Measurements from ENCODE around the gene BUD23.
"Not testable (repeated sequence)": the region's sequence is repeated elsewhere in the genome, so short reads cannot be mapped to it uniquely, and the experiment has no call there.

BUD23 gene

DNA sequence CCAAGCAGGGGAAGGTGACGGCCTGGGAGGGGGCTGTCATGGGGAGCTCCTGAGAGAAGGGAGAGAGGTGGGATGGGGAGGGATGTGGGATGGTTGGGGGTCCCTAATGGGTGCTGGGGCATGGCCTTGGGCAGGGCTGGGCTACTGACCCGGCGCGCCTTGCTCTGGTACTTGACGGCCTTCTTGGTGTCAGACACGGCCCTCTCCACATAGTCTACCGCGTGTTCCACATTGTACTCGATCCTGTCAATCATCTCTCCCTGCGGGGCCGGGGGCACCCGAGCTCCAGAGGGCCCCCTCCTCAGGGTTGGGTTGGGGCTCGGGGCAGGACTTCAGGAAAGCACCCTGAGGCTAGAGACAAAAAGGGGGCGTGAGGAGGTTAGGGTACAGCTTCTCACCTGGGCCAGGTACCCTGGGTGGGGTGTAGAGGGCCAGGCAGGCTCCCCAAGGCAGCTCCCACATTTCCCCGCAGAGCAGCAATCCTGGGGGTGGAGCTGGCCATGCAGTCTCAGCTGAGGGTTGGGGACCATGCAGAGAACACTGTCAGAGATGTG, 17.3 kb downstream of the BUD23 start:
- DNase-seq (ENCODE audit: low read depth in 2 of 3, low spot score in 1 of 3): no peak

DNA sequence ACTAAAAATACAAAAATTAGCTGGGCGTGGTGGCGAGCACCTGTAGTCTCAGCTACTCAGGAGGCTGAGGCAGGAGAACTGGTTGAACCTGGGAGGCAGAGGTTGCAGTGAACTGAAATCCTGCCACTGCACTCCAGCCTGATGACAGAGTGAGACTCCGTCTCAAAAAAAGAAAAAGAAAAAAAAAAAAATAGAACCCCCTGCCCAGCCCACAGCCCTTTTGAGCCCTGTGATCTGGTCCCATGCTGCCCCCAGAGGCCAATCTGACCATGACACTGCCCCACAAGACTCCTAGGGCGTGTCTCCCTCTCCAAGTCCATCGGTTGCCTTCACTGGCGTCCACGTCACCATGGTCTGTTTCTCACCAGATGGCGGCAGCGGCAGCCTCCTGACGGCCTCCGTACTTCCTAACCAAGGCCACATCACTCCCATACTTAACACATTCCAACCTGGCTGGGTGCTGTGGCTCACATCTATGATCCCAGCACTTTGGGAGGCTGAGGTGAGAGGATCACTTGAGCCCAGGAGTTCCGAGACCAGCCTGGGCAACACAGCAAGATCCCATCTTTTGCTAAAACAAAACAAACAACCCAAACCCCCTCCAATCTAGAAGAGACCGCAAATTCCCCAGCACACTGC, 18.1 kb downstream of the BUD23 start:
- DNase-seq (ENCODE audit: low read depth in 2 of 3, low spot score in 1 of 3): no peak

DNA sequence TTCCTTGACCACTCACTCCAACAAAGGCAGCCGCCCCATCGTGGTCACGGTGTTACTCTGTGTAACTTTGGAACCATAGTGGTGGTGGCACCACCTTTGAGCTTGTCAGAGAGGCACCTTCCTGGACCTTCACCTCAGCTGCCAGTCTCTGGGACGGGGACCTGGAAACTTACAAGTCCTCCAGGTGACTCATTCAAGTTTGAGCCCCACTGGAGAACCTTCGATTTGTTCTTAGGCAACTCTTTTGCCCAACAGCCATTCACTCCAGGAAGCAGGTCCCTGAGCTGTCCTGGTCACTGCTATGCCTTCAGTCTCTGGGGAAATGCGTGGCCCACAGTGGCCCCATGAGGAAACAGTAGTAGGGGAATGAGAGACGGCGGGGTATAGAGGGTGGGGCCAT, 18.8 kb downstream of the BUD23 start:
- no peak for DNase-seq (ENCODE audit: low read depth in 2 of 3, low spot score in 1 of 3)

DNA sequence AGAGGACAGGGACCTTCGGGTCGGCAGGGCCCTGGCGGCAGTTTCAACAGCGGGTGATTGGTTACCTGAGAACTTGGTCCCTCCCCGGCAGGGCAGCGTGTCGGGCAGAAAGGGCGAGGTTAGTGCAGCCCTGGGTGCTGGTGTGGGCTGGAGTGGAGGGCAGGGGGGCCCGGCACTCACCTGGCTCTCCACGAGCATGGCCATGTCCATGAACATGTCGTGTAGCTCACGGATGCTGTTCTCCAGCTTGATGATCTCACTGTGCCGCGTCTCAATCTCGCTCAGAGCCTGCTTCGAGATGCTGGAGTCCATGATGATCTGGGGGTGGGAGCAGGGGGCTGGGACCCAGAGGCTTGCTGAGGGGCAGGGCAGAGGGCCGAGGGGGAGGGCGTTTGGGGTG, 19.3 kb downstream of the BUD23 start:
- DNase-seq (ENCODE audit: low read depth in 2 of 3, low spot score in 1 of 3): no peak

DNA sequence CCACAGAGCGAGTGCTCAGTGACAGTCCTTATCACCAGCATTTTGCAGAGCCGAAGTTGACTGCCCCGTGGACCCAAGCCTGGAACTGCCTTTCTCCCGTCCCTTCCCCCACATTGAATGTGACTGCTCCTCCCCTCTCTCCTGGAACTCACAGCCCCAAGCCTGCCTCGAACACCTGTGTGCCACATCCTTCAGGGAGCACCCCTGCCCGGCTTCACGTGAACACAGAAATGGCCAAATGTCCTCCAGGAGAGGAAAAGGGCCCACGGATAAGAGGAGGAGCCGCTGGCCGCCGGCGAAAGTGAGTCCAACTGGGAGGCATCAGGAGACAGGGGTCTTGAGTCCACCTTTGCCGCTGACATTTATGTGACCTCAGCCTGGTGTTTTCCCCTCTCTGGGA, 19.8 kb downstream of the BUD23 start:
- no peak for DNase-seq (ENCODE audit: low read depth in 2 of 3, low spot score in 1 of 3)

DNA sequence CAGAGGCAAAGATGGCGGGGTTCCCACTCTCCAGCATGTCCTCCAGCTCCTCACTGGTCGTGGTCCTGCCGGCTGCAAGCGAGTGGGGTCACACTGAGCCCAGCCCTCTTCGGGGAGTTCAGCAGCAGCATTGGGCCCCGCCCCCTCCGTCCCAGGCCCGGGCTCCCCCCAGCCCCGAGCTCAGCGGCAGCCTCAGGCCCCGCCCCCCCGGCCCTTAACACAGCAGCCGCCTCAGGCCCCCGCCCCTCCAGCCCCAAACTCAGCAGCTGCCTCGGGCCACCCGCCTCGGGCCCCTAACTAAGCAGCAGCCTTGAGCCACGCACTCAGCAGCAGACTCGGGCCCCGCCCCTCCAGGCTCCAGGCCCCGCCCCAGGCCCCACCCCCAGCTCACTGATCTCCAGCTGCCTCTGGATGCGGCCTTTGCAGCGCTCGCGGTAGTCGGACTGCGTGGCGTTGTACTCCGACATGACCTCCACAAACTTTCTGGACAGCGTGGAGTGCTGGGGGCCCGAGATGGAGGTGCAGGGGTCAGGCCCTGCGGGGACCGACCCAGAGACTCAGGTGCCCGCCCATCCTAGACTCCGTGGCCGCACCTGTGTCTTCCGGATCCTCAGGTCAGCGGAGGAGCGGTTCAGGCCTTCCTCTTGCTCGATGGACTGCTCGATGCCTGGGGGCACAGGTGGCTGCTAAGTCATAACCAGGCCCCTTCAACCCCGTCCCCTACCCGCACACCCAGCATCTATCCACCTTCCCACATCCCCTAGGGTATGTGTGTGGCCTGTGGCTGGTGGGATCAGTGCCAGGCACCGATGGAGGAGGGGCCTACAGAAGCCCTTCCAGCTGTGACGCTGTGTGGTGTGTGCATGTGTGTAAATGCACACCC, 20.6 kb downstream of the BUD23 start:
- DNase-seq (ENCODE audit: low read depth in 2 of 3, low spot score in 1 of 3): no peak

DNA sequence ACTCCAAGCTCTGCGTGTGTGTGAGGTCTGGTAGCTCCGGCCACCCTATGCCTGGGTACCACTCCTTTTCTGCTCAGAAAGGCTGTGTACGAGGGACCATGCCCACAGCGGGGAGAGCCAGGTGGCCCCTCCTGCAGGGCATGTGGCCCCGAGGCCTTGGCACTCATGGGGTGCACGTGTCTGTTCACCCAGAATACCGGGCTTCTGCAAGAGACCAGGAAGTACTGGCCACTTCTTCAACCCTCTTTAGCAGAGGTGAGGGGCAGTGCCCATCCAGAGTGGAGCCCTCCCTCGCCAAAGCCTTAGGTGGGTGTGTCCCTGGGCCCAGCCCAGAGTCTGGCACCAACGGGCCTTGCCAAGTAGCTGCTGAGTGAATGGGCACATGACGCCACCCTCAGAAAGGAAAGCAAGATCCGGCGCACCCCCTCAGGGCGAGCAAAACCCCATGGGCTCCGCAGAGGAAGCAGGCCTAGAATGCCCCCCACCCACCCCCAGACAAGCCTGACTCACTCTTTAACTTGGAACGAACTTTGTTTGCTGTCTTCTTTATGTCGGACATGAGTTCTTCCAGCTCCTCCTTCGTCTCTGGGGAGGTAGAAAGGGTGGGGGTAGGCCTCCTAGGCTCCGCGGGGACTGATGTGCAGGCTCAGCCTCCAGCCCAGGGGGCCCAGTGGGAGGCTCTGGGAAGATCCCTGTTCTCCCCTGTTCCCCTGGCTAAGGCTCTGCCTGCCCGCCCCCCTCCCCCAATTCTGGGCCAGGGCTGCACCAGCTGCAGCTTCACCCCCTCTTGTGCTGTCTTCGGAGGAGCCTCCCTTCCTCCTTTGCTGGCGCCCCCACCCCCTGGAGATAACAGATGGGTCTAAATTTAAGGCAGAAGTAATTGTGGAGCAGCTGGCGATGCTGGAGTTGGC, 21.5 kb downstream of the BUD23 start:
- DNase-seq (ENCODE audit: low read depth in 2 of 3, low spot score in 1 of 3): no peak

DNA sequence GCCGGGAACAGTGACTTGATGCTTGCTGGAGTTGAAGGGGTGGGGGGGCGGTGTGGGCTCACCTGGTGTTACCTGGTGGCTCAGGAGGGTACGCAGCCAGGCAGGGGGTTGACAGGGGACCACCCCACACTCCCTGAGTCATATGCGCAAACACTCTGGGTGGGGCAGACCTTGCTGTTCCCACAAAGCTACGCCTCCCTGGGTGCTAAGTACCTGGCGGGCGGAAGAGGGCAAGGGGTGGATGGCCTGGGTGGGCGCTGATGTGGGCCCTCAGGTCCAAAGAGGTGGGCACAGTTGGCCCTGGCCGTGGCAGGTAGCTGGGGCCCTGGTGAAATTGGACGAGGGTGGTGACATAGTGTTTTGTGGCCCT, 22.1 kb downstream of the BUD23 start:
- DNase-seq (ENCODE audit: low read depth in 2 of 3, low spot score in 1 of 3): no peak

DNA sequence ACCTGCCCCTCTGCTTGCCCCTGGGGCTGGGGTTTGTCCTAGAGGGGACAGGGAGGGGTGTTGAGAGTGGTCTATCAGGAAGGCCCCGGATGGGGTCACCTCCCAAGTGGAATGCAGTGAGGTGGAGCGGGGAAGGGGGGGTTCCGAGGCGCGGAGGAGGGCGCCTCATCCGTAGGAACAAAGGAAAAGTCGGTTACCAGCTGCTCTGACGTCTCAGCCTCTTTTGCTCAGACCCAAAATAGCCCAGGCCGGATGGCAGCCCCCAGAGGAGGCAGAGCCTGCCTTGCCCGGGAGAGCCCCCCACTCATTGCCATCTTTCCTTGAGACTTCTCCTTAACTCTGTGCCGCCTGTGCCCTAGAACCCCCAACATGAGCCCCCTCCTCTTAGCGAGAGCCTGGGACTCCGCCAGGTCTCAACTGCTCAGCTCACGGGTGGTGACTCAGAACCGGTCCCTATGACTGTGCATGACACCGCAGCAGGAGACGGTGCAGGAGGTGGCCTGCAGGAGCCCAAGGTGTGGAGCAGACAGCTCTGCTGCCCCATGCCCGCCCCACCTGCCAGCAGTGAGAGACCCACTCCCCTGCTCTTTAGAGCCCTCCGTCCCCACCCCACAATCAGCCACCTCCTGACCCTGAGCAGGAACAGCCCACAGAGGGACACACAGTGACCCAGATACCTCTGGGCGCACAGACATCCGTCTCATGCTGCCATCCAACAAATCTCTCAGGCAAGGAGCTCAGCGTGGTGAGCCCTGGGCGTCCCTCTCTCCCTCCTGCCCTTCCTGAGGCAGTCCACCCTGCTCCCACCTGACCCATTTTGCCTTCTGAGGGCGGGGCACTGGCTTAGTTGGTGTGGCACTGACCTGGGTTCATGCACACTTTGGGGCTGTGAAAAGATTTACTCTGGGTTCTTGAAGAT, 23.0 kb downstream of the BUD23 start:
- DNase-seq (ENCODE audit: low read depth in 2 of 3, low spot score in 1 of 3): peak in 1 of 3 donors; percentile 36

DNA sequence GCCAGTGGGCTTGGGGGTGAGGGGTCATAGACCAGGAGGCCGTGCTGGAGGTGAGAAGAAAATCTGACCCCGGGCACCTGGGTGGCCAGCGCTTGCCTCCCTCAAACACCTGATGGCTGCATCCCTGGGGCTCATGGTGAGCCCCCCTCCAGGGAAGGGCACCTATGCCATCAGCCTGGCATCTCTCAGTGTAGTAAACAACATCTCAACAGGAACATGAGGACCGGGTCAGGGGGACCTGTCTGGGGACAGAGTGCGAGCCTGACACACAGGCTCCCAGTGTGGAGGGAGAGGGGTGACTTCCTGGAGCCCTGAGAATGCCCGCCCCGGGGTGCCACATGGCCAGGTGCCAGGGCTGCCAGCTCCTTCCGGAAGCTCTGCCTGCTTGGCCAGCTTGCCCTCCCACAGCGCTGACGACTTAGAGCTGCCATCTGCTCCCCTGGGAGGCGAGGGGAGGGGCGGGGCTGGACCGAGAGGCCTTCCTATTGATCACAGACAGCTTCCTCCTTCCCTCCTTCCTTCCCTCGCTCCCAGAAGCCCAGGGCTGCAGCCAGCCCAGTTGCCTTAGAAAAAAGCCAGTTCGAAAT, 23.7 kb downstream of the BUD23 start:
- no peak for DNase-seq (ENCODE audit: low read depth in 2 of 3, low spot score in 1 of 3)

DNA sequence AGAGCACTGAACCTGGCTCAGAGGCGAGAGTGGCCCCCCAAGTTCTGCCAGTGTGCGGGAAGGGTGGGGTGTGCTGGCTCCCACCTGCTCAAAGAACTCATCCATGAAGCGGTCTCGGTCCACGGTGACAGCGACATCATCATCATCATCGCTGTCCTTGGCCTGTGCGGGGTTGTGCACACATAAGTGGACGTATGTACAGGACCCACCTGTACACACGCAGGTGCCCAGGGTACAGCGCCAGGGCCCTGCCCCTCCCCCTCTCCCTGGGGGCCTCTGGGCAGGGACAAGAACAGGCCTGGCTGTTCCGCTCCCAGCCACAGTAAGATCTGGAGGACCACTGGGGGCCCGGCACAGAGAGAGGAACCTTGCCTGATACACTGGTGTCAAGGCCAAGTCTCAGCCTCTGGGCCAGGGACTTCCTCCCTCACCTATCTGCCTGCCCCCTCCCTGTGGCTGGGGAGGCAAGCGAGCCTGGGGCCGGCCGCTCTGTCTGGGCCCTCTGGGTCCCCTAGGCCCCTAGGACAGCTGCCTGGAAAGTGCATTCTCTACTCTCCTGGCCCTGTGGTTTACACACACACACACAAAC, 25.7 kb downstream of the BUD23 start:
- no peak for DNase-seq (ENCODE audit: low read depth in 2 of 3, low spot score in 1 of 3)

DNA sequence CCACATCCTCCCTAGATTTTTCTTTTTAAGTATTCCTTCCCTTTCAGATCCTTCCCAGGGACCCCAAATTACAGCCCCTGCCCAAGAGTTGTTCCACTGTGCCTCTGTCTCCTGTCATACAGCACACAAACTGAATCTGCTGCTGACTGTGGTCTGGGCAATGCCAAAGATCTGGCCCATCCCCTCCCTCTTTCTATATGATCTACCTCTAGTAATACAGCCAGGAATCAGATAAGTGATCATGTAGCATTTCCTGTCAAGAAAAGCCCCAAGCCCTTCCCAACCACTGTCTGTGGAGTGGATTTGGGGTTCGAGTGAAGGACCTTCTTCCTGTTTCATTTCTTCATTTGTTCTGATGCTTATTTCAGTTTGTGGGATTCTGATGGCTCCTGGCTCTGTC, 29.4 kb downstream of the BUD23 start:
- no peak for DNase-seq (ENCODE audit: low read depth in 2 of 3, low spot score in 1 of 3)

DNA sequence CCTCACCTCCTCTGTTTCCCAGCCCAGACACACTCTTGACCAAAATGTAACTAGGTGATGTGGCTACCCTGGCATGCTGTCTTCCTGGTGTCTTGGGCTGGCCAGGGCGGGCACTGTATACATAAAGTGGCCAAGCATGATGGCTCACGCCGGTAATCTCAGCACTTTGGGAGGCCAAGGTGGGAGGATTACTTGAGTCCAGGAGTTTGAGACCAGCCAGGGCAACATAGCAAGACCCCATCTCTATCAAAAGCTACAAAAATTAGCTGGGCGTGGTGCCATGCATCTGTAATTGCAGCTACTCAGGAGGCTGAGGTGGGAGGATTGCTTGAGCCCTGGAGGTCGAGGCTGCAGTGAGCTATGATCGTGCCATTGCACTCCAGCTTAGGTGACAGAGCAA, 29.9 kb downstream of the BUD23 start:
- not testable (repeated sequence) for DNase-seq (ENCODE audit: low read depth in 2 of 3, low spot score in 1 of 3)

DNA sequence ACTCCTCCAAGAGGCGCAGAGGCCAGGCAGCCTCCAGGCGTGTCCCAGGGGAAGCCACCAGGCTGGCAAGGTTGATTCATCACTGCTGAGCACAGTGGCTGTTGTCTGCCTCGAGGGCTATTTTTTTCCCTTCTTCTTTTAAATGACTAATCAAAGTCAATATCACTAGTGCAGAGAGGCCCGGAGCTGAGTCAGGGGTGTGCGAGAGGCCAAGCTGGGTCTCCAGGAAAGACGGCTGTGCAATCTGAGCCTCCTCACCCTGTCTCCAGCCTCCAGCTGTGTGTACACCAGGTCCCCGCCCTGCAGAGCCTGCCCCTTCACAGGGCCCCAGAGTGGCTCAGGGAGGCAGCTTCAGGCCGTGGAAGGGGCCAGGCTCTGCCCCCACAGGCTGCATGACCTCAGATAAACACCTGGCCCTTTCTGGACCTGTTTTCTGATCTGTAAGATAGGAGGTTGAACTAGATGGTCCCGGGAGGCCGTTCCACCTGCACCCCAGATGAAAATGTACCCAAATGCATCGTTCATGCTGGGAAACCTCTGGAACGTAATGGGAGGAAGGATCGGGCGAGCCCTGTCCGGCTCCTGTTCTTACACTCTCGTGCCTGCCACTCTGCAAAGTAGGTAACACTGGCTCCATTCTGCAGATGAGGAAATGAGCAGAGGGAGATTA, 32.4 kb downstream of the BUD23 start:
- DNase-seq (ENCODE audit: low read depth in 2 of 3, low spot score in 1 of 3): peak; percentile 61 to 79 (median 65)

DNA sequence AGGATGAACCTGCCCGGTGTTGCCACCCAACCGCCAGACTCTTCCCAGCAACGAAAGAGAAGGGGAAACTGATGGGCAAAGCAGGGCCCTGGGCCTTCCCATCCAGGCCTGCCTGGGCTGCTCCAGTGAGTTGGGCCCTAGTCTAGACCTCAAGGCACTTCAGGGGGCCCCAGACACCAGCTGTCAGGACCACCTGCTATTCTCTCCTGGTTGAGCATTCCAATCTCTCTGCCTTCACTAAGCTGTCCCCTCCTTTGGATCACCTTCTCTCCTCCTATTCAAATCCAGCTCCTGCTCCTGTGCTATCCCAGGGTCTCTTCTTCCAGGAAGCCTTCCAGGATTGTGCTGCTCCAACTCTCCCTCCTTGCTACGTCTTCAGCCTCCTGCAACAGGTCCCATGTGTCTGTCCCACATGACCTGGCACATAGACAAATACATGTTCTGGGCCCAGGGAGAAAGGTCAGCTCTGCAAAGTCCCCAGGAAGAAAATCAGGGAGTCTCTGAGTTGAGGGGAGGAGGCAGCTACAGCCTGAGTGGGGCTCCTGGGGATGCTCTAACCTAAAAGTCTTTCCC, 33.0 kb downstream of the BUD23 start:
- no peak for DNase-seq (ENCODE audit: low read depth in 2 of 3, low spot score in 1 of 3)

DNA sequence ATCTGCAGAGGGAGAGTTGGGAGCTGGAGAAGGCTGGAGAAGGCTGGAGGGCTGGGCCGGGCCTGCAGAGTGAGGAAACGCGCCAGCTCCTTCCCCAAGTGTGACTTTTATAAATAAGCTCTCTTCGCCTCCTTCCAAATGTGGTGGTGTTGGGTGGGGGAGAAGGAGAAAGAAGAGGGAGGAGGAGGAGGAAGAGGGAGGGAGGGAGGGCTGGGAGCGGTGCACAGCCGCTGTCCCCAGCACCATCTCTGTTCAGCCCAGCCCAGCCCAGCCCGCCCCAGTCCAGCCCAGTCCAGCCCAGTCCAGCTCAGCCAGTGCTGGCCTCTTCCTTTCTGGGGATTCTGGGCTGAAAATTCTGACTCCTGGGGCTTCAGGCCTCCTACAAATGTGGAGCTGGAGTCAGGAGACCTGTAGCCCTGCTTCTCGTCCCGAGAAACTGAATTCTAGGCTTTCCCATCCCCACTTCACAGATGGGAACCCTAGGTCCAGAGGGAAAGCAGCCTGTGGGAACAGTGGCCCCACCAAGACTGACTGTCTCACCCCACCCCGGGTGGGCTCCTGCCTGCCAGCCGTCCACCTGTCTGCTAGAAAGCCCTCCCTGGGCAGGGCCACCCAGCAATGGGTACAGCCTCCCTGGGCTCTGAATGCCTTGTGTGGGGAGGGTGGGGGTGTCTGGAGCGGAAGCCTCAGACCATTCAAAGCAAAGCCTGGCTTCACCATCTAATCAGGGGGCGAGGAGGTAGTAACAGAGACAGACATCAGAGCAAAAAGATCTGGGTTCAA, 33.8 kb downstream of the BUD23 start:
- DNase-seq (ENCODE audit: low read depth in 2 of 3, low spot score in 1 of 3): no peak

DNA sequence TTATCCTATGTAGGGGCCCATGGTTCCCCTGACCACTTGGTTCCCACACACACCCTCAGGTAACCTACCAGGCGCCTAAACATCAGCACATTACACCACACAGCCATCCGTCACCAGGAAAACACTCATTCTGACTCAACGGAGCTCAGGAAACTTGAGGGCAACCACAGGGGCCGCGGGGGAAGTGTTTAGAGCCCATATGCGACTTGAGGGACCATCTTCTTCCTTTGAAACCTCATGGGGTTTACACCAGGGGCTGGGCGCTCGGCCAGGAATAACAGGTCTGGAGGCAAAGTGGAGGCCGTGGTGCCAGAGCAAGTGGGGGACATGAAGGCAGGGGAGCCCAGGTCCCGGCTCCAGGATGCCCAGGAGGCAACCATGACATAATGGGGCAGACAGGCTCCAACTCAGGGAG, 34.6 kb downstream of the BUD23 start:
- peak; percentile 63 to 75 (median 71) for DNase-seq (ENCODE audit: low read depth in 2 of 3, low spot score in 1 of 3)

DNA sequence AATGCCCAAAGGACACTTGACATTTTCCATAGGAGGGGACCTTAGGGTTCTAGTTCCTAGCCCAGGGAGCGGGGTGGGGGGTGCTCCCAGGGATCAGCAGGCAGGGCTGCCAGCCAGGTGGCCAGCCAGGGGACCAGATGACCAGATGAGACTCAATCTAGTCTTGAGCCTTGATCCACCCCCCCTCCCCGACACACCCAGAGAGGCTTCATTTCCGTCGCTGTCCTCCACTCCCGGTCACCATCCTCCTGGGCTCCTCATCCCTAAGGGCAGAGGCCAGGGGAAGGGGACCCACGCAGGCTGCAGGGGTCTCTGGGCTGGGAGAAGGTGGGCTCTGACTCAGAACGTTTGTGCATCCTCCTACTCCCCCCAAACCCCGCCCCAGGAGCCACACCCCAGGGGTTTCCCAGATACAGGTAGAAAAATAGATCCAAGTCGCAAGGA, 35.1 kb downstream of the BUD23 start:
- no peak for DNase-seq (ENCODE audit: low read depth in 2 of 3, low spot score in 1 of 3)

Measured in stimulated activated CD4-positive, alpha-beta T cell treated with anti-CD3 and anti-CD28 coated beads, Interleukin-12 subunit alpha, Interleukin-12 subunit beta, amount 100 ng/mL, for 48 hours (primary cell).